ENCODE data around the gene CADM2. TPM values are rescaled to one million over a fixed set of nuclear protein-coding genes. Genes with fewer than 3 reads are reported as not detected.

The CADM2 gene
- total RNA-seq, 1 experiment from 2014 or later: 1.3 TPM

DNA sequence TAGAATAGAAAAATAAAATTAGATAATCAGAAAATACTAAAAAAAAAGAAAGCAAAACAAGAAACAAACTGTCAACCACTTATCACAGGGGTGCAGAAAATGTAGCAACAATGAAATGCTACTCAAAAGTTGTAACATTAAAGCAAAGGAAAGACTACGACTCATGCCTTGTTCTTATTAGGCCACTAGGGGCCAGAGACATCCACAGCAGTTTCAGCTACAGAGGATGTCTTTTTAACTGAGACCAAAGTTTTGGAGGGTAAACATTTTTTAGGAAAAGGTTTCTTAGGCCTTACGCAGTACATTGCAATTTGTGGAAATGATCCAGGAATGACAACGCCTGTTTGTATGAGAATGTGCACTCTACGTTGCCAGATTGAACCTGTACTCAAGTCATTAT lies 15.4 kb upstream of the CADM2 start:
- H3K4me3 Mint-ChIP-seq (ENCODE audit: low read depth, unreplicated experiment): no peak overlapping the region
- TF ChIP-seq, protein P1, sequence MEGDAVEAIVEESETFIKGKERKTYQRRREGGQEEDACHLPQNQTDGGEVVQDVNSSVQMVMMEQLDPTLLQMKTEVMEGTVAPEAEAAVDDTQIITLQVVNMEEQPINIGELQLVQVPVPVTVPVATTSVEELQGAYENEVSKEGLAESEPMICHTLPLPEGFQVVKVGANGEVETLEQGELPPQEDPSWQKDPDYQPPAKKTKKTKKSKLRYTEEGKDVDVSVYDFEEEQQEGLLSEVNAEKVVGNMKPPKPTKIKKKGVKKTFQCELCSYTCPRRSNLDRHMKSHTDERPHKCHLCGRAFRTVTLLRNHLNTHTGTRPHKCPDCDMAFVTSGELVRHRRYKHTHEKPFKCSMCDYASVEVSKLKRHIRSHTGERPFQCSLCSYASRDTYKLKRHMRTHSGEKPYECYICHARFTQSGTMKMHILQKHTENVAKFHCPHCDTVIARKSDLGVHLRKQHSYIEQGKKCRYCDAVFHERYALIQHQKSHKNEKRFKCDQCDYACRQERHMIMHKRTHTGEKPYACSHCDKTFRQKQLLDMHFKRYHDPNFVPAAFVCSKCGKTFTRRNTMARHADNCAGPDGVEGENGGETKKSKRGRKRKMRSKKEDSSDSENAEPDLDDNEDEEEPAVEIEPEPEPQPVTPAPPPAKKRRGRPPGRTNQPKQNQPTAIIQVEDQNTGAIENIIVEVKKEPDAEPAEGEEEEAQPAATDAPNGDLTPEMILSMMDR (IDR thresholded peaks at IDR 0.05; ENCODE audit: unreplicated experiment): no peak
- no peak overlapping the region for H3K27ac Mint-ChIP-seq (ENCODE audit: unreplicated experiment)
- H3K36me3 Mint-ChIP-seq (ENCODE audit: insufficient read depth, unreplicated experiment): no peaks in the 10 kb centered on the region
- H3K27me3 Mint-ChIP-seq (ENCODE audit: unreplicated experiment): no peaks in the 10 kb centered on the region
- no peaks in the 10 kb centered on the region for H3K4me1 Mint-ChIP-seq (ENCODE audit: low read depth, unreplicated experiment)
- no peak for DNase-seq
- no TSS peak for BruUV-seq (replicated peaks)
- intact Hi-C loops (cut with micrococcal nuclease; ENCODE audit: unreplicated experiment): no loop called here
- CTCF ChIA-PET: no interaction called here
- H3K9me3 Mint-ChIP-seq (ENCODE audit: low read depth, unreplicated experiment): no peaks in the 10 kb centered on the region

DNA sequence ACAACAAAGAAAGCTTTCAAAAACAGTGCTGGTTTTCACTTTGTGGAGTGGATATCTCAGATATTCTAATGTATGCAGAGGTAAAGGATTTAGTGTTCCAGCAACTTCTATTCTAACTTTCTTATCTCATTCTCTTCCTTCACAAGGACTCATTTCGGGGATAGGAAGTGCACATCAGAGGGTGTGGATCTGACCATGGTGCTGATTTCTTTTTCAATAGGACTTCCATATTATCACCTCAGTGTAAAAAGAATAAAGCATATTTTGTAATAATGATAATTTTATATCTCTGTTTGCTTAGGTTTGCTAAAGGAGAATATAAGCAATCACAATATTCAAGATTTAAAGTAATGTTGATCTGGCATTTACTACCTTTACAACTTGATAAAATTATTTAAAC lies 12.5 kb upstream of the CADM2 start:
- Mint-ChIP-seq H3K4me3 (ENCODE audit: low read depth, unreplicated experiment) (no peak overlapping the region), H3K9me3 (ENCODE audit: low read depth, unreplicated experiment) (peaks cover 1% of the 10 kb centered on the region), H3K27ac (ENCODE audit: unreplicated experiment) (no peak overlapping the region), H3K36me3 (ENCODE audit: insufficient read depth, unreplicated experiment) (no peaks in the 10 kb centered on the region), H3K4me1 (ENCODE audit: low read depth, unreplicated experiment) (no peaks in the 10 kb centered on the region), H3K27me3 (ENCODE audit: unreplicated experiment) (no peaks in the 10 kb centered on the region)
- TF ChIP-seq, protein P1 (IDR thresholded peaks at IDR 0.05; ENCODE audit: unreplicated experiment): no peak
- BruUV-seq (replicated peaks): no TSS peak
- DNase-seq: no peak
- CTCF ChIA-PET: no interaction called here
- intact Hi-C loops (cut with micrococcal nuclease; ENCODE audit: unreplicated experiment): no loop called here

DNA sequence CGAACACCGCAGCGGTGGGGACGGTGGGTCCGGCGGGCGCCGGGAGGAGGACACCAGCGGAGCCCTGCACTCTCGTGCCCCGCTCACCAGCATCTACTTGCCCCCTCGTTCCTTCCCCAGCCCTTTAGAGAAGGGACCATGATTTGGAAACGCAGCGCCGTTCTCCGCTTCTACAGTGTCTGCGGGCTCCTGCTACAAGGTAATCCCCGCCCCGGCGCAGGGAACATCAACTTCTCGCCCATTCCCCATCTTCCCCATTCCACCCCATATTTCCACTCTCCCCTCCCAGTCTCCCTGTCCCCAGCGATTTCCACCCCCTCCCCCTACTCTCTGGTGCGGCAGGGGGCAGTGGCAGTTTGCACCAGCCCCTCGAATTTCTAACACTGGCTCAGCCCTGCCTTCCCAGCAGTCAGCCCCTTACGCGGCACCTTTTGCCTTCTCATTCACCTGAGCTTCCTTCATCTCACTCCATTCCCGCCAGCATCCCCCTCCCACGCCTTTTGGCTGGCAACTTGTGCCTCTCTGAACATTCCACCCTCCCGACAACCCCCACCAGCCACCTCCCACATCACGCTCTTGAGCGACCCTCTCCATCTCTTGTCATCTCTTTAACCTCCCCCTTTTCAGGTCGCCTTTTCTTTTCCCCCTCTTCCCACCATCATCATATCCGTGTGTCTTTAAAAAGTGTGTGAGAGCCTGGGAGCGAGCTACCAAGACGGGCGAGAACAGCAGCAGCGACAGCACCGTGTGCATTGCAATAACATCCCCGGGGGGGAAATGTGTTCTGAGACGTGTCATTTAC lies 882 bp downstream of the CADM2 start:
- CTCF ChIA-PET: interaction anchor here (0.6 kb wide), 1 partner anchor 612 kb away, joined by 3 read pairs; no protein-coding TSS in a partner anchor
- Mint-ChIP-seq H3K27ac (ENCODE audit: unreplicated experiment) (peak overlapping the region; percentile 47), H3K36me3 (ENCODE audit: insufficient read depth, unreplicated experiment) (peaks cover 18% of the 10 kb centered on the region), H3K4me3 (ENCODE audit: low read depth, unreplicated experiment) (peak overlapping the region; percentile 97), H3K9me3 (ENCODE audit: low read depth, unreplicated experiment) (no peaks in the 10 kb centered on the region), H3K4me1 (ENCODE audit: low read depth, unreplicated experiment) (peaks cover 9% of the 10 kb centered on the region), H3K27me3 (ENCODE audit: unreplicated experiment) (no peaks in the 10 kb centered on the region)
- TF ChIP-seq, protein P1 (IDR thresholded peaks at IDR 0.05; ENCODE audit: unreplicated experiment): no peak
- DNase-seq: no peak
- intact Hi-C loops (cut with micrococcal nuclease; ENCODE audit: unreplicated experiment): no loop called here
- BruUV-seq (replicated peaks): no TSS peak

DNA sequence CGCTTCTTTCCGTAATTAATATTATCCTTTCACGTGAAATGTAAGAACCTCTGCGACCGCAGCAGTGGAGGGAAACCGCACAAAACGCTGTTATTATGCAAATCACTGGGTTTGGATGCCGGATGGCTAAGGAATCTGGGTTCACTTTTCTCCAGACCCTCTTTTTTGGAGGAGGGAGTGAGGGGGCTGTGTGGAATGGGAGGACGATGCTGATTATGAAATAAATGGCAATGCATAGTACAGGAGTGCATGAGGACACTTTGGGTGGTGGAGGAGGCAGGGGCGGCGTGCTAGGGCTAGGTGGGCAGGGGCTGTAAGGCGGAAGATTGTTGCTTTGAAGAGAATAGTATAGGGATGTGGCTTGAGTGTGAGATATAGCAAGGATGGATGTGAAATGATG lies 1.8 kb downstream of the CADM2 start:
- H3K9me3 Mint-ChIP-seq (ENCODE audit: low read depth, unreplicated experiment): no peaks in the 10 kb centered on the region
- DNase-seq: no peak
- H3K4me3 Mint-ChIP-seq (ENCODE audit: low read depth, unreplicated experiment): no peak overlapping the region
- TF ChIP-seq, protein P1 (IDR thresholded peaks at IDR 0.05; ENCODE audit: unreplicated experiment): no peak
- CTCF ChIA-PET: interaction anchor here (0.6 kb wide), 1 partner anchor 613 kb away, joined by 3 read pairs; no protein-coding TSS in a partner anchor
- peaks cover 9% of the 10 kb centered on the region for H3K4me1 Mint-ChIP-seq (ENCODE audit: low read depth, unreplicated experiment)
- BruUV-seq (replicated peaks): no TSS peak
- no peaks in the 10 kb centered on the region for H3K27me3 Mint-ChIP-seq (ENCODE audit: unreplicated experiment)
- peaks cover 18% of the 10 kb centered on the region for H3K36me3 Mint-ChIP-seq (ENCODE audit: insufficient read depth, unreplicated experiment)
- intact Hi-C loops (cut with micrococcal nuclease; ENCODE audit: unreplicated experiment): no loop called here
- no peak overlapping the region for H3K27ac Mint-ChIP-seq (ENCODE audit: unreplicated experiment)

All from Calu3 (cell line).